ENCODE data around the gene CD274. TPM values are rescaled to one million over a fixed set of nuclear protein-coding genes. Genes with fewer than 3 reads are reported as not detected.

CD274 gene
- total and polyA plus RNA-seq, 2 of the 8 experiments (the other 6 are each of a cell fraction or from before 2014, with no cell fraction given), result 0.08 to 0.15 TPM

DNA sequence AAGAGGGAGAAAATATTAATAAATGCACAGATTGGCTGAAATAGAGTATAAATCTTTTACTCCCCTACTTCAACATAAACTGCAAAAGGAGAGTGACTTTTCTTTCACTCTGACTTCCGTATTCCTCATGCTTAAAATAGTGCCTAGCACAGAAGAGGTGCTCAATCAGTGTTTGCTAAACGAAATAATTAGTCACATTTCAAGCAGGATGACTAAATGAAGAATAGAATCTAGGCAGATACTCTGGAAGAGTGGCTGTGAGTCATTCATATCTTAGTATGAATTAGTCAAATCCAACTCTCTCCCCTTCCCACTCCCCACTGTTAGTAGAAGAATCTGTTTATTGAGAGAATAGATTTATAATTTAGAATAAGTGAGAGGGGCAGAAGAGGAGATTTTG, 4.8 kb downstream of the CD274 start:
- no peak overlapping the region for H2BK12ac ChIP-seq (ENCODE audit: low read depth, low read length)
- no peak overlapping the region for H4K5ac ChIP-seq (ENCODE audit: insufficient read length, low read depth, low read length)
- H3K18ac ChIP-seq (ENCODE audit: extremely low read depth, low read length), result no peak overlapping the region
- H3K27ac ChIP-seq (ENCODE audit: low read depth, low read length), result no peak overlapping the region
- no peak overlapping the region for H3K14ac ChIP-seq (ENCODE audit: insufficient read length)
- H2AFZ ChIP-seq (ENCODE audit: low read length), result no peak overlapping the region
- no peak overlapping the region for H3K23ac ChIP-seq (ENCODE audit: insufficient read length)
- H4K8ac ChIP-seq (ENCODE audit: extremely low read depth, insufficient read depth, low read length), result no peak overlapping the region
- no peak overlapping the region for H3K4ac ChIP-seq (replicated peaks; ENCODE audit: insufficient read length, low read depth, low read length)
- ChIA-PET CTCF (ENCODE audit: partially characterized antibody) (interaction anchor here (1.3 kb wide), 1 partner anchor 17 kb away, joined by 3 read pairs; the partner anchor contains the start of gene PLGRKT), POLR2A (ENCODE audit: partially characterized antibody) (no interaction called here)
- H2AK5ac ChIP-seq (ENCODE audit: low read depth, low read length), result no peak overlapping the region
- H2BK5ac ChIP-seq (ENCODE audit: low read depth, low read length), result no peak overlapping the region
- no peak overlapping the region for H2BK20ac ChIP-seq (ENCODE audit: low read length)
- no peaks in the 10 kb centered on the region for H3K79me2 ChIP-seq (ENCODE audit: control insufficient read depth in 1 of 2, insufficient read depth in 2 of 2, low read length in 2 of 2)
- H2BK120ac ChIP-seq (replicated peaks; ENCODE audit: low read depth, low read length), result no peak overlapping the region
- no peak for DNase-seq (ENCODE audit: low read depth in 1 of 2, low spot score in 2 of 2)
- H3K9me3 ChIP-seq (ENCODE audit: insufficient read depth in 2 of 2, low read depth in 1 of 2, low read length in 1 of 2), result no peaks in the 10 kb centered on the region
- no peaks in the 10 kb centered on the region for H4K20me1 ChIP-seq (replicated peaks in 1 of 2; ENCODE audit: control insufficient read depth in 1 of 2, insufficient read depth in 2 of 2, low read length in 2 of 2)
- no peak for TF ChIP-seq JUND (IDR thresholded peaks at IDR 0.05; ENCODE audit: low read length)
- TF ChIP-seq, protein P1, sequence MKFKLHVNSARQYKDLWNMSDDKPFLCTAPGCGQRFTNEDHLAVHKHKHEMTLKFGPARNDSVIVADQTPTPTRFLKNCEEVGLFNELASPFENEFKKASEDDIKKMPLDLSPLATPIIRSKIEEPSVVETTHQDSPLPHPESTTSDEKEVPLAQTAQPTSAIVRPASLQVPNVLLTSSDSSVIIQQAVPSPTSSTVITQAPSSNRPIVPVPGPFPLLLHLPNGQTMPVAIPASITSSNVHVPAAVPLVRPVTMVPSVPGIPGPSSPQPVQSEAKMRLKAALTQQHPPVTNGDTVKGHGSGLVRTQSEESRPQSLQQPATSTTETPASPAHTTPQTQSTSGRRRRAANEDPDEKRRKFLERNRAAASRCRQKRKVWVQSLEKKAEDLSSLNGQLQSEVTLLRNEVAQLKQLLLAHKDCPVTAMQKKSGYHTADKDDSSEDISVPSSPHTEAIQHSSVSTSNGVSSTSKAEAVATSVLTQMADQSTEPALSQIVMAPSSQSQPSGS (IDR thresholded peaks at IDR 0.05; ENCODE audit: low read length), result no peak
- TF ChIP-seq HDAC6 (IDR thresholded peaks at IDR 0.05; ENCODE audit: low read depth, low read length), result no peak
- no peak for TF ChIP-seq CTBP2 (IDR thresholded peaks at IDR 0.05; ENCODE audit: borderline replicate concordance, insufficient read depth, insufficient read length, low read length)
- no peak for TF ChIP-seq E2F6 (IDR thresholded peaks at IDR 0.05)
- TF ChIP-seq RFX5 (IDR thresholded peaks at IDR 0.05; ENCODE audit: borderline replicate concordance, low read depth, low read length), result no peak
- TF ChIP-seq EZH2 (IDR thresholded peaks at IDR 0.05; ENCODE audit: low read depth, low read length, severe bottlenecking), result no peak
- no peak overlapping the region for H3K56ac ChIP-seq (replicated peaks; ENCODE audit: insufficient read length, low read depth, low read length)
- no peak overlapping the region for H3K4me2 ChIP-seq (ENCODE audit: insufficient read depth in 1 of 2, low read depth in 2 of 2, low read length in 2 of 2)
- no peak overlapping the region for H4K91ac ChIP-seq (replicated peaks; ENCODE audit: insufficient read length, low read length)
- no peak overlapping the region for H2BK15ac ChIP-seq (ENCODE audit: low read length)
- 98% methylated on average over 2 of the region's 2 CpGs; no CpG with 5 or more reads in 1 of the 2 experiments for WGBS, 2 experiments (ENCODE audit: extremely low coverage in 1 of 2, insufficient coverage in 1 of 2, insufficient read length in 1 of 2, insufficient replicate concordance in 2 of 2, low coverage in 1 of 2, low lambda C conversion rate in 2 of 2, missing lambda C conversion rate in 1 of 2)
- H3K36me3 ChIP-seq (ENCODE audit: control insufficient read depth in 2 of 4, insufficient read depth in 4 of 4, low read length in 3 of 4), result no peaks in the 10 kb centered on the region
- no peak overlapping the region for H3K9ac ChIP-seq (replicated peaks in 1 of 4; ENCODE audit: extremely low read depth in 1 of 4, low read depth in 3 of 4, low read length in 3 of 4)
- peaks cover 0 to 6% (median 1%) of the 10 kb centered on the region in 4 experiments; a peak in 2 of 7 replicates for H3K4me1 ChIP-seq (replicated peaks in 1 of 4; ENCODE audit: control insufficient read depth in 3 of 4, insufficient read depth in 4 of 4, low read length in 3 of 4)
- no peaks in the 10 kb centered on the region for H3K27me3 ChIP-seq (replicated peaks in 1 of 4; ENCODE audit: control insufficient read depth in 3 of 4, extremely low read depth in 1 of 4, insufficient read depth in 3 of 4, low read length in 3 of 4)
- H3K79me1 ChIP-seq (ENCODE audit: low read depth, low read length), result no peaks in the 10 kb centered on the region
- FAIRE-seq, result no peak
- no peak overlapping the region for H3K4me3 ChIP-seq (ENCODE audit: extremely low read depth in 1 of 4, insufficient read depth in 2 of 4, low read depth in 3 of 4, low read length in 4 of 4)
- H3K23me2 ChIP-seq (ENCODE audit: low read depth, low read length), result no peaks in the 10 kb centered on the region; the same call in 1 of the 2 replicates
